HG03097 (cell line): ENCODE data around the gene SERAC1.

Experiments
- ATAC-seq: cut with Tn5 transposase; IDR thresholded peaks from one replicate; pipeline ENCODE4 v1.9.1; 2021; ENCODE audit not compliant: unreplicated experiment, low FRiP score

The SERAC1 gene

DNA sequence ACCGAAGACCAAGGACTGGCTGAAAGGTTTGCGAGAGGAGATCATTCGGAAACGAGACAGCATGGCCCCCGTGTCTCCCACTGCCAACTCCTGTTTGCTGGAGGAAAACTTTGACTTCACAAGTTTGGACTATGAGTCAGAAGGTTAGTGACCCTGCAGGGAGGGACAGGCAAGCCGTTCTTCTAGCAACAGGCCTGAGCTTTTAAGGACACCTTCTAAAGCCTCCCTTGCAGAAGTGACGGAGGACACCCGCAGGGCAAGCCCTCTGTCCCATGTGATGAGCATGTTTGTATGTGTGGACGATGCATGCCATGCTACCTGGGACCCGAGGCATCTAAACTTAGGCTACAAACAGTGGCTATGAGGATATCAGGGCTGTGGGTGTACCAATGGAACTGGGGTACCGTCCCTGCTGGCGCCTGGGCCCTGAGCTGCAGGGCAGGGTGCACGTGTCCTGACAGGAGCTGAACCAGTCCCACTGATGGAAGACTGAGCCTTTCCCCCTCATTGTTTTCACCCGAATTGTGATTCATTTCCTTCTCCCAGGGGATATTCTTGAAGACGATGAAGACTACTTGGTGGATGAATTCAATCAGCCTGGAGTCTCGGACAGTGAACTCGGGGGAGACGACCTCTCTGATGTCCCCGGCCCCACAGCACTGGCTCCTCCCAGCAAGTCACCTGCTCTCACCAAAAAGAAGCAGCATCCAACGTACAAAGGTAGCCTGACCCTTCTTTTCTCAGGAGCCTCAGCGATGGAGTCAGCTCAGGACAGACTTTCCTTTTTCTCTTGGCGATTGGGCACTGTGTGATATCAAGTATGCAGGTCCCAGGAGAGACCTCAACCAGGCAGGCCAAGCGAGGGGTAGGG lies 84.4 kb downstream of the SERAC1 start:
- ATAC-seq, result no peak

DNA sequence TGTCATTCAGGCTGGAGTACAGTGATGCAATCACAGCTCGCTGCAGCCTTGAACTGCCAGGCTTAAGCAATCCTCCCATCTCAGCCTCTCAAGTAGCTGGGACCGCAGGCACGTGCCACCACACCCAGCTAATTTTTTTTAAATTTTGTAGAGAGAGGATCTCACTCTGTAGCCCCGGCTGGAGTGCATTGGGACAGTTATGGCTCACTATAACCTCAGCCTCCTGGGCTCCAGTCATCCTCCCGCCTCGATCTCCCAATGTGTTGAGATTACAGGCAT lies 86.5 kb downstream of the SERAC1 start:
- ATAC-seq, result no peak

DNA sequence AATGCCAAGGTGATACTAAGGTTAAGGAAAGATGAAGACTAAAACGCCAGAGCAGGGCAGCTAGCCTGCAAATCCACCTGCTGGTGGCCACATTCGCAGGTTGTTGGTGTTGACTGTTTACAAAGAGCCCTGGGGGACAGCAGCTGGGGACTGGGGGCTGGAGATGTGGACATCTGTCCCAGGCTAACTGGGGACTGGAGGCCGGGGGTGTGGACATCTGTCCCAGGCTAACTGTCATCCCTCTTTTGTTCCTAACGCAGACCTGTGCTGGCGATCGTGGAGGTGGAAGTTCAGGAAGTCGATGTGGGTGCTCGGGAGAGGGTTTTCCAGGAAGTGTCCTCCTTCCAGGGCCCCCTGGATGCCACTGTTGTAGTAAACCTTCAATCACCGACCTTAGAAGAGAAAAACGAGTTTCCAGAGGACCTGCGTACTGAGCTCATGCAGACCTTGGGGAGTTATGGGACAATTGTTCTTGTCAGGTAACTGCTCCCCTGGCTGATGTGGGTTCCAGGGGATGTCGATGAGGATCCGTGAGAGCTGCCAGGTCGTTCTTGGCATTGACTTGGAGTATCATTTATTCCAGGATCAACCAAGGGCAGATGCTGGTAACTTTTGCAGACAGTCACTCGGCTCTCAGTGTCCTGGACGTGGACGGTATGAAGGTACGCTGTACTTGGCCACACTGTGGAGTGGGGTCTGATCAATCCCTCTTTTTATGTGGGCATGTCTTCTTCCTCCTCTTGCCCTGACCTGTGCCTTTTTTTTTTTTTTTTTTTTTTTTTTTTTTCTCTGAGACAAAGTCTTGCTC lies 87.0 kb downstream of the SERAC1 start:
- ATAC-seq, result no peak

DNA sequence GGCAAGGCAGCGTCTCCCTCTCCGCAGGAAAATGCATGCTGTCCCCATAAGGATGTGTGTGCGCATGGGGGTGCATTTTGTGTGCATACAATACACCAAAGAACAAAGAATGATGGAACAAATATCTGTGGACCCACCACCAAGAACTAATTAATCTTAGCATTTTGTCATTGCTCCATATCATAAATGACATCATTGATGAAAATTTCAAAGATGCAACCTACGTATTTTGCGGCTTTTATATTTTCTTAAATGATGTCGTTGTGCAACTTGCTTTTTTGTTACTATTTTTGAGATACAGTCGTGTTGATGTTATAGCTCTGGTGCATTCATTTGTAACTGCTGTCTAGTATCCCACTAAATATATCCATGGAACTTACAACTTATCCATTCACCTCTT lies 89.7 kb downstream of the SERAC1 start:
- no peak for ATAC-seq

DNA sequence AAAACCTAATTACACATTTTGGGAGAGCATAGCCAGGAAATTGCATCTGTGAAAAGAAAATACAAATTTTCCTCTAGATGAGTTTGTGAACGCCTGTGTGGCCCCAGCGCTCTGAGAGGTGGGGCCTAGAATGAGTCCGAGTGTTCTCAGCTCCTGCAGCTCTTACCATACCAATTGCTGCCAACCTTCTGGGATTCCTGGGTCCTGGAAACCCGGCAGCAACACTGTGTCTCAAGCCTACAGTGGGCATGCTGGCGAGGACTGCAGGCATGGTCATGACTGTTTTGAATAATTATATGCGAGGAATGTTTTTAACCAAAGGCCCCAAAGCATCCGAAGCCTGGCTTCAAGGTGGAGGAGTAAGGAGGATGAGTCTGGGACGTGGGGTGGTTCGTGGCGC lies 90.4 kb downstream of the SERAC1 start:
- ATAC-seq, result no peak

DNA sequence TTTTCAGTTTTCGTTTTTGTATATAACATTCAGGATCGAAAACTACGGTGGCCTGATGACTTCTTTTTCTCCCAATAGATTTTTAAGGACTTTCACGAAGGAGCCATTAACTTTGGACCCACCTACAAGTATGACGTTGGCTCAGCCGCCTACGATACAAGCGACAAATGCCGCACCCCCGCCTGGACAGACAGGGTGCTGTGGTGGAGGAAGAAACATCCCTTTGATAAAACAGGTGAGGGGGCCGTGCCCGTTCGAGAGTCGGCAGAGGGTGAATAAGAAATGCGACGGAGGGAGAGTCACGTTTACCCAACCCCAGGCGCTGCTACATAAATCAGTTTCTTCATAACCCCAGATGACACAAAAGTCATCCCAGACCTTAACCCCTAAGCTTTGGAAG lies 91.5 kb downstream of the SERAC1 start:
- no peak for ATAC-seq

DNA sequence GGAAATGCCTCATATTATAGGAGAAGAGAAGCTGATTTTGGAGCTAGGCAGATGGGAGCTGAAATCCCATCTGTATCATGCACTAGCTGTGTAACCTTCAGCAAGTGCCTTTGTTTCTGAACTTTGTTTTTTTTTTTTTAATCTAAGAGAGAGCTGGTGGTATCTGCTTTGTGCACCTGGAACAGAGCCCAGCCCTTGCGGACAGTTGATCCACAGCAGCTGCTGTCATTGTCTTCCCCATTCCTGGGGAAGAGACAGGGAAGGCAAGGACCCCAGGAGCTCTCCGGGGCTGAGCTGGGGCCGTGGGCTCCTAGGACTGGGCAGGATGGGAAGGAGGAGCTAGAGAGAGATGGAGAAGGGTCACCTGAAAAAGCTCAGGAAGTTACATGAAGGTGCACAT lies 94.3 kb downstream of the SERAC1 start:
- no peak for ATAC-seq

DNA sequence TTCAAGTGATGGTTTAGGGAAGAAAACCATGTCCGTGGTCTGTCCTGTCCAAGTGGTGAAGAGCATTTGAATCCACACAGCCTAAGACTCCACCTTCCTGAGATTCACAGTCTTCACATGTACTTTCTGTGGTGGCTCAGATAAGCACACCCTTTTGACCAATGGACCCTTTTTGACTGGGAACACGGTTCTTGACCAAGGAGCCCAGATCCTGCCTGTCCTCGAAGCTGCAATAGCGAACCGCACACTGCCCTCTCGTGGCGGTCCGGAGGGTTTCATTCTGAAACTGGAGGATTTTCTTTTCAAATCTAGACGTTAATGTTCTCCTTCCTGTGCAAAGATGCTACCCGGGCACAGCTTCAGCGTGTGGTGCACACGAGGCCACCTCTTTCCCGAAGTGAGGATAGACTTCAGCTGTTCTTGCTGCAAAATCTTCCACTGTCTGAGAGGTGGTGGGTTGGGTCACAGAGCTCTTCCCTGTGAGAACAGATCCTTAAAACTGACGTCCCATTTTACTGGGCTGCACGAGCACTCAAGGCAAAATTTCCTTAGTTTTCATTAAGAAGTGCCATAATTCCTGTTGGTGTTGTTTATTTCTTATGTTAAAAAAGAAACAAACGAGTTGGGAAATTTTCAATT lies 95.9 kb downstream of the SERAC1 start:
- no peak for ATAC-seq

DNA sequence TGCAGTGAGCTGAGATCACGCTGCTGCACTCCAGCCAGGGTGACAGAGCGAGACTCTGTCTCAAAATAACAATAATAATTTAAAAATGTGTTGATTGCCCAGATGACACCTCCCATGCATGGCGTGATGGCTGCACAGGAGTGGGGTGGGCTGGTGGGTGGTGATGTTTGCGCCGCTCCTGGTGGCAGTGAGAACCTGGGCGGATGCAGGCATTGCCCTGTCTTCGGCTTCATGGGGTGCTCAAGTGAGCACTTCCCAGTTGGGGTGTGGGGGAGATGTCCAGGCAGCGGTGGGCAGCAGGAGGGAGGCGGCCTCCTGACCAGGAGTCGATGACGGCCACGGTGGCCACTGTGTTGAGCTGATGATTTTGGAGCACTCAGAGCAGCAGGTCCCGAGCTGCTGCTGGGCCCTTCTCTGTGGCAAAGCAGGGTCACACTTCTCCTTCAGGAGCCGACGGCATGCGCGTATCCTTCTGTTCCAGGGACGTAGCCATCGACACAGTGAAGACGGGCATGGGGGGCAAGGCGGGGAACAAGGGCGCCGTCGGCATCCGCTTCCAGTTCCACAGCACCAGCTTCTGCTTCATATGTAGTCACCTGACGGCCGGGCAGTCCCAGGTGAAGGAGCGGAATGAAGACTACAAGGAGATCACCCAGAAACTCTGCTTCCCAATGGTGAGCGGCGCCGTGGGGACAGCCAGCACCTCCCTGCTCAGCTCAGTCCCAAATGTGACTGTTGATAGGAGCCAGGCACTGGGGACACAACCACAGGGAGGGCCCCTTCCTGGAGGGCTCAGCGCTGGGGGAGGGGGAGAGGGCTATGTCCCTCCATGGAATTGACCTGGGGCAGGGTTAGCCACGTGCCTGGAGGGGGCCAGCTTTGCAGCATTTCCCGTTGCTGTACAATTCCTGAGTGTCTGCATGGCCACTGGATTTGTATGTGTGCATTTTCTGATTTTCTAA lies 96.7 kb downstream of the SERAC1 start:
- ATAC-seq, result no peak

DNA sequence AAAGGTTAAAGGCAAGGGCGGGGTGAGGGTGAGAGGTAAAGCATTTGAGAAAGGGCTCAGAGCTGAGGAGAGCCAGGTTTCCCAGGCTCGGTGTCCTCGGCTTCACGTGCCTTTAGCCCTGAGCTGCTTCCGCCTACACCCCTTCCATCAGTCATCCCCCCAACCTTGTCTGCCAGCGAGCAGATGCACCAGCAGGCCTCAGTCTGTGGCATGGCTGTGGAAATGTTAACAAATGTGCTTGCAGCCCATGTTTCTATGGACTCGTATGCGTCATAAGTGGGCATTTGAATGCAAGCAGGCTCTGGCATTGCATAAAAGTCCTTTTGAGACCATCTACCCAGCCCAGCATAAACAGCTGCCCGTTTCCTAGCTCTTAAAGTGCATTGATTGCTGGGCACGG lies 97.5 kb downstream of the SERAC1 start:
- ATAC-seq, result no peak

DNA sequence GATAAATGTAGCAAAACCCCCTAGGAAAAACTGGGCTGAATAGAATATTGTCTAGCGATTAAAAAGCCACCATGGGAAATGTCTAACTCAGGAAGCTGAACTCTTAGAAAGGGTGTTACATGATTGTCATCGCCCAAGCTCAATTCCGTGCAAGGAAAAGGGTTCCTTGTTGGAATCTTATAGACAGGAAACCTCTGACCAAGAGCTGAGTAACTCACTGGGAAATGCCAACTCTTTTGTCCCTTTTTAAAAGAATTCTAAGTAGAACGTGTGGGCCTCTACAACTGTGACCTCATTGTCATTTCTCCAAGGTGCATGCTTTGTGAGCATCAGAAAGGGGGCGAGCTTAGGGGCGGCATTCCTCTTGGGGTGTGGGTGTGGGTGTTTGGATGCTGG lies 98.3 kb downstream of the SERAC1 start:
- ATAC-seq, result no peak

DNA sequence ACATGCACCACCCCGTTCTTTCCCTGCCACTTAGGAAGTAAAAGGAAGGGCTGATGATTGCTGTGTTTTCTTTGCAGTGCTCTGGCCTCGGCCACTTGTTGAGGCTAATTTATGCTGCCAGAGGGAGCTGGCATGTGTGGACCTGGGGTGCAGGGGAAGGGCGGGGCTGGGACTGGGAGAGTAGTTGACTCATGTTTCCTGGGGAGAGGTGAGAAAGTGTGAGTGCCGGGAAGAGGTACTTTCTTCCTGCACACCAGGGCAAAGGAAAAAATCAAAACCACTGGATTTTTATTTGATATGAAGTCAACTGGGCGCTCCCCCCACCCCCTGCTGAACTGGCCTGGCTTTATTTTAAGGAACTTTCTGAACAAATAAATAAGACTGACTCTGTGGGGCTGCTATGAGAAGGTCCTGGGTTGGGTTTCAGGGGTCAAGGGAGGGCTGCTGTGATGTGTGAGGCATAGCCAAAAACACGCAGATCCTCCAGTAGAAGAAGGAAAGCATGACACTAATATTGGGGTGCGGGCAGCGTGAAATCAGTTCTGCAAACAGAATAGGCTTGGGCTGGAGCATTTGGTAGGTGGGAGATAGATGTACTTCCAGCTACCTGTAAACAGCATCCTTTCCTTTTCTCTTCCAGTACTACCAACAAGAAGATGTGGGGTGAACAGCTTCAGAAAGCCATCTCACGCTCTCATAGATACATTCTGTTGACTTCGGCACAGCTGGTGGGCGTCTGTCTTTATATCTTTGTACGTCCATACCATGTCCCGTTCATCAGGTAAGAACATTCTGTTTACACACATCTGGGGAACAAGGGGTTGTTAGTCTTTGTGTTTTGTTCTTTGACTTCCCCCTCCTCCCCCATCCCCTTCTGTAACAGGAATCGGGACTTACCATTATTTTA lies 98.9 kb downstream of the SERAC1 start:
- no peak for ATAC-seq

DNA sequence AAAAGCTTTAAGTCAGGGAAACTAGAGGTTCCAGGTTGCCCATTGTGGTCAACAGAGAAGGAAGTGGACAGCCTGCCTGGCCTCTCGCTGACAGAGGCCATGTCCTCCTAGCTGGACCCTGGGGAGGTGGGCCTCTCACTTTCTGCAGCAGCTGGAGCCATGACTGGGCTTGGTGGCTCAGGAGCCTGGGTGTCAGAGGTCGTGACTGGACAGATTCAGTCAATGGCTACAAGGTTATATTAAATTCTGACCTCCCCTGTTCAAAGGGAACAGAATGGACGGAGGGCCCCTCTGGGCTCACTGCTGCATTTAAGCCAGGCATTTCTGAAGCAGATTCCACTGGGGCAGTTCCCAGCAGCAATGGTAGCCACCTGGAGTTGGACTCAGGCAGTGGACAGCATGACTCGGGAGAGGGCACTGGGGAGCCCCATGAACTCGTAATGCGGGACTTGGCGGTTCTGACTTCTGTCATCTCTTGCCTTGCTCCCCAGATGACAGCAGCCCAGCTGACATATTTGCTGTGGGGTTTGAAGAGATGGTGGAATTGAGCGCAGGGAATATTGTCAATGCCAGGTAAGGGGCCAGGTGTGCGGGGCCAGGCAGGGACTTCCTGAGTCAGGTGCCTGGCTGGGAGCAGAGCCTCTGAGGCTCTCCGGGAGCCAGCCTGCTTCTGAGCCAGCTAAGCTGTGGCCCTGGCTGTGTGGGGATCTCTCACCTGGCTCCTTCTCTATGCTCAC lies 99.7 kb downstream of the SERAC1 start:
- ATAC-seq, result no peak

DNA sequence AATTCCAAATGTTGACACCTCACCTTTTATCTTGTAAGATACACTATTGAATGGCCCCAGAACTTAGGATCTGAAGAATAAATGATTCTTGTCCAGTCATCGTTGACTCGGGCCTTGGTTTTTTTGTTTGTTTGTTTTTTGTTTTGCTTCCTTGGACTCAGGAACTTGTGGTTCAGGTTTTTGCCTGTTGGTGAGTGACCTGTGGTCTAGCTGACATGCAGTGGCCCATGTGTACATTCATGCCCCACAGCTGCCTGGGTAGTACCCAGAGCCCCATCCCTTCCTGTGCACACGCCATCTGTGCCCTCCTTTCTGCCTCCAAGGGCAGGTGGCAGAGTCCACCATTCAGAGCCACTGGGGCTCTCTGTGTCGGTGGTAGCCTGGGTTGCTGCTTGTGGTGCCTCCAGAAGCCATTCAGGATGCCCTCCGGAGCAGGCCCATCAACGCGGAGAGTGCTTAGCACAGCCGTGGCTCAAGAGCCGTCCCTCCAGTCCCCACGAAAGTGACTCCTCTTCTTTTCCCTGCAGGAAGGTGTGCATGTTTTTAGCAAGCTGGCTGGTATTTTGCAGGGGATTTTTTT lies 100.5 kb downstream of the SERAC1 start:
- no peak for ATAC-seq

DNA sequence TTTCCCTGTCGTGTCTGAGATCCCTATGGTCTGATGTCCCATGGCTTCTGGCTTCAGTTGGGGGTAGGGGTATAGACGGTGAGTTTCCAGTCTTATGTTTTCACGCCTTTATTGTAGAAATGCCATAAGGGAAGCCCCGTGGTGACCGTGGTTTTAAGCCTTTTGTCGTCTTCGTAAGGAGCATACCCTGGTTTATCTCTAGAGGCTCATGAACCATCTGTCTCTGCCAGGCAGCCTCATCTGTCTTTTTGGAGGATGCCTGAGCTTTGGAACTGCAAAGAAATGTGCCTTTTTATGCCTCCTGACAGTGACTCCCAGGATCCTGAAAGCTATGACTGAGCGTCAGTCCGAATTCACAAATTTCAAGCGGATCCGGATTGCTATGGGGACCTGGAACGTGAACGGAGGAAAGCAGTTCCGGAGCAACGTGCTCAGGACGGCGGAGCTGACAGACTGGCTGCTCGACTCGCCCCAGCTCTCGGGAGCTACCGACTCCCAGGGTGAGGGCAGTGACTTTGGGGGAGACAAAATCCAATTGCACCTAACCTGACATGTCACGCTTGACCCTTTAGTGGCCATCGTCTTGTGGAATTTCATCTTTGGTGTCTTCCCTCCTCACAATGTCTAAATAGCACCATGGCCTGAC lies 101.8 kb downstream of the SERAC1 start:
- ATAC-seq, result no peak

DNA sequence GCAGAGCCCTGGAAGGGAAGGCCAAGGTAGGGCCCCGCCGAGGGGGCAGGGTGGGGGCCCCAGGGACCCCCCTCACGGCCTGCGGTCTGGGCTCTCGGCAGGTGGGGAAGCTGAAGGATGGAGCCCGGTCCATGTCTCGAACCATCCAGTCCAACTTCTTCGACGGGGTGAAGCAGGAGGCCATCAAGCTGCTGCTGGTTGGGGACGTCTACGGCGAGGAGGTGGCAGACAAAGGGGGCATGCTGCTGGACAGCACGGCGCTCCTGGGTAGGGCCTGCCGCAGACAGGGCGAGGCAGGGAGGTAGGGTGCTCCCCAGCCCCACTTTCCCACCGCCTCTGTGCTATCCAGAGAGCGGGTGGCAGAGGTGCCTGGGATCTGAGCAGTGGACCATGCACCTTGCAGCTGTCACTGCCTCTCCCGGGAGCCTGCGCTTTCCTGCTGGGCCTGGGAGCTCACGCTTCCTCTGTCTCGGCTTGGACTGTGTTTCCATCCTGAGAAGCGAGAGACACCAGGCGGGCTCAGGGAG lies 103.3 kb downstream of the SERAC1 start:
- no peak for ATAC-seq

DNA sequence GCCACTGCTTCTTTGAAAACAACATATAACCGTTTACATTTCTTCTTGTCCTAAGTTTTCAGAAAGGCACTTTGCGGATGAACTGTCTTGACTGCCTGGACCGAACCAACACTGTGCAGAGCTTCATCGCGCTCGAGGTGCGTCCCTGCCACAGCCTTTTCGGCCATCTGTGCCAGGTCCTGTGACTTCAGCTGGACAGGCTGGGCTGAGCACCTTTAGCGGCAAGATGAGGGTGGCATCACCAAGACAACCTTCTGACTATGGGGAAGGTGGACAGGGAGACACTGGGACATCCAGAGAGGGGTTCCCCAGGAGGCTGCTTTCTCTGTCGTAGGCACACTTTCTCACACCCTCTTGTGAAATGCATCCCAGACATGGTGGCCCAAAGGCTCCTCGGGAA lies 104.3 kb downstream of the SERAC1 start:
- no peak for ATAC-seq
